ENCODE results near the gene OR52W1. TPM values are rescaled to one million over a fixed set of nuclear protein-coding genes. Genes with fewer than 3 reads are reported as not detected.

OR52W1 gene
- total RNA-seq, 4 donors from 2014 or later: not detected

GRCh38 chr11:6225896-6226295, 26.9 kb downstream of the OR52W1 start:
- no peaks in the 10 kb centered on the region for H3K36me3 ChIP-seq
- peak overlapping the region in 1 of 2 donors; percentile 46 for H3K27ac ChIP-seq
- no peaks in the 10 kb centered on the region for H3K4me1 ChIP-seq
- no peak overlapping the region for H3K4me3 ChIP-seq
- no peak for TF ChIP-seq POLR2A (IDR thresholded peaks at IDR 0.05)
- TF ChIP-seq CTCF (IDR thresholded peaks at IDR 0.05): no peak
- no peaks in the 10 kb centered on the region for H3K27me3 ChIP-seq
- H3K9me3 ChIP-seq: no peaks in the 10 kb centered on the region
- intact Hi-C loops (cut with DNase I; ENCODE audit: low total_unique reads): no loop called here
- no peak for DNase-seq

DNA sequence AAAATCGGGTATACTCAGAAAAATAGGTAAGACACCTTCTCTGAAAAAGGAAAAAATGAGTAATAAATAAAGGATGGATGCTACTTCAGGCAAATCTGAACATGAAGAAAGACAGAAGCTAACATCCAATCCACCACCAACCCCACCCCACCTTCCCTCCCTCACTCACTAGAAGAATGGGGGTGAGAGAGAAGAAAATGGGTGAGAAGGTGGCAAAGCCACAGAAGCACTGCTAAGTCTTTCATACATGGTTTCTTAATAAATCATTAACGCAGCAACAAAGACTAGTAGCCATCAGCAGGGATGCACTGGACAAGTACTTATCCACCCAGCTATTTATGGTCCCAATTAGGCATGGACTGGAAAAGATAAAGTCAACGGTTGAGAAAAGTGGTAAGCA, 29.5 kb downstream of the OR52W1 start:
- no peaks in the 10 kb centered on the region for H3K9me3 ChIP-seq
- TF ChIP-seq POLR2A (IDR thresholded peaks at IDR 0.05) (no peak), CTCF (IDR thresholded peaks at IDR 0.05) (no peak)
- no peak overlapping the region for H3K4me3 ChIP-seq
- DNase-seq: no peak
- H3K4me1 ChIP-seq: peaks cover 0 to 1% of the 10 kb centered on the region in 2 donors
- H3K27me3 ChIP-seq: no peaks in the 10 kb centered on the region
- H3K36me3 ChIP-seq: no peaks in the 10 kb centered on the region
- H3K27ac ChIP-seq: no peak overlapping the region
- intact Hi-C loops (cut with DNase I; ENCODE audit: low total_unique reads): no loop called here

GRCh38 chr11:6229911-6230310, 30.9 kb downstream of the OR52W1 start:
- H3K9me3 ChIP-seq: no peaks in the 10 kb centered on the region
- no peak for DNase-seq
- H3K27me3 ChIP-seq: no peaks in the 10 kb centered on the region
- no peaks in the 10 kb centered on the region for H3K36me3 ChIP-seq
- H3K27ac ChIP-seq: no peak overlapping the region
- H3K4me1 ChIP-seq: peaks cover 0 to 3% of the 10 kb centered on the region in 2 donors
- no peak overlapping the region for H3K4me3 ChIP-seq
- intact Hi-C loops (cut with DNase I; ENCODE audit: low total_unique reads): no loop called here
- TF ChIP-seq CTCF (IDR thresholded peaks at IDR 0.05): no peak
- TF ChIP-seq POLR2A (IDR thresholded peaks at IDR 0.05): no peak

DNA sequence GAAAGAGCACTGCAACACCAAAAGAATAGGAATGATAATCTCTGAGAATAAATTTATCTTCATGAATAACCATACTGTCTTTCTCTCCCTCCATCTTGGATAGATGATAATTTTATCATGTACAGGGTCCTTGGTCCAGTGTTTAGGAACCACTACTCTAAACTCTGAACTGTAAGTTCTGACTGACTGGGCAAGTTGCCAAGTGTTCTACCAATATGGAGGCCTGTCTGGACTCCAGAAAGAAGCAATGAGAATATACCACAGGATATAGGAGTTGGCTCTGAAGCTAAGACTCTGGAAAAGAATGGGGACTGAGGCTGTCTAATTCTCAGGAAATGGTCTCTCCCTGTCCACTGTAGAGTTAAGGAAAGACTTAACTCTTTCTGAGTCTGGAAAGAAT, 33.9 kb downstream of the OR52W1 start:
- Histone ChIP-seq H3K9me3 (no peaks in the 10 kb centered on the region), H3K27ac (no peak overlapping the region), H3K27me3 (no peaks in the 10 kb centered on the region), H3K4me1 (peaks cover 0 to 3% of the 10 kb centered on the region in 2 donors), H3K36me3 (no peaks in the 10 kb centered on the region), H3K4me3 (no peak overlapping the region)
- intact Hi-C loops (cut with DNase I; ENCODE audit: low total_unique reads): no loop called here
- TF ChIP-seq POLR2A (IDR thresholded peaks at IDR 0.05): no peak
- no peak for DNase-seq

- Histone ChIP-seq H3K27me3 (no peaks in the 10 kb centered on the region), H3K27ac (peak overlapping the region; percentile 69 to 87), H3K4me1 (peaks cover 0 to 3% of the 10 kb centered on the region in 2 donors), H3K4me3 (peak overlapping the region; percentile 65 to 72), H3K9me3 (no peaks in the 10 kb centered on the region), H3K36me3 (no peaks in the 10 kb centered on the region)
- no peak for DNase-seq
- TF ChIP-seq CTCF (IDR thresholded peaks at IDR 0.05) (no peak), POLR2A (IDR thresholded peaks at IDR 0.05) (no peak)
- intact Hi-C loops (cut with DNase I; ENCODE audit: low total_unique reads): no loop called here
Observed at GRCh38 chr11:6233984-6234386, 35.0 kb downstream of the OR52W1 start.
